ENCODE results near the gene PLAAT2. TPM values are rescaled to one million over a fixed set of nuclear protein-coding genes. Genes with fewer than 3 reads are reported as not detected.

The PLAAT2 gene
- total RNA-seq: 2.9 TPM
- long read RNA-seq, partial matches to known transcripts: 0 of 1 reads
- long read RNA-seq, other reads (novel, unspliced or antisense): 1 of 1 reads

DNA sequence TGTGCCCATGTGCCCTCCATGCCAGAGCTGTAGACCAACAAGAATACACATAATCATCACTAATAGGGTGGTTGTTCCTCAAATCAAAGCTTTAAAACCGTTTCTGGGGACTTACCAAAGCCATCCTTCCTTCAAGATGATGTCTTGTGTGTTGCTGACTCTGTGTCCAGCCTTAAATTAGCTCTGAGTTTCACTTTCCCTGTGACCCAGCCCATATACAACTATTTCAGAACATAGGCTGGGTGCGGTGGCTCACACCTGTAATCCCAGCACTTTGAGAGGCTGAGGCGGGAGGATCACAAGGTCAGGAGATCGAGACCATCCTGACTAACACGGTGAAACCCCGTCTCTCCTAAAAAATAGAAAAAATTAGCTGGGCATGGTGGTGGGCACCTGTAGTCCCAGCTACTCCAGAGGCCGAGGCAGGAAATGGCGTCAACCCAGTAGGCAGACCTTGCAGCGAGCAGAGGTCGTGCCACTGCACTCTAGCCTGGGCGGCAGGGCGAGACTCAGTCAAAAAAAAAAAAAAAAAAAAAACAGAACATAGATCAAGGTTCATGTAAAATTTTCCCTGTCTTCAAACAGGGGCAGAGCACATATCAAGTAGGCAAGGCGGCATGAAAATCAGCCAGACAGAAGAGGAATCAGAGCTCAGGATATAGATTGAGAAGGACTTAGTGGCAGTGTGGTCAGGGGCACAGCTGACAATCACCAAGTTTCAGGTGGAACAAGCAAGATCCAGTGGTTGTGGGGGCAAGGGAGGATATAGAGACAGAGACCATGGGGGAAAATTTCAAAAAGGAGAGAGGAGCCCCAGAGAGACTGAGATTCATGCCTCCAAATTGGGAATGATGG lies at the start of gene PLAAT2:
TSS of gene PLAAT2 (minus strand) at position 179 of the 855 bp plus-strand sequence. CDS start at position 124, 55 bp downstream.
- Histone ChIP-seq H3K27me3 (ENCODE audit: low read depth) (no peaks in the 10 kb centered on the region), H3K27ac (peak within 1 kb of the TSS; percentile 76), H3K9me3 (no peaks in the 10 kb centered on the region), H3K36me3 (no peaks in the 10 kb centered on the region), H3K4me1 (peaks cover 42% of the 10 kb centered on the region), H3K4me3 (no peak within 1 kb of the TSS)
- DNase-seq: no peak
- no peak for ATAC-seq
- TF ChIP-seq, protein P1, sequence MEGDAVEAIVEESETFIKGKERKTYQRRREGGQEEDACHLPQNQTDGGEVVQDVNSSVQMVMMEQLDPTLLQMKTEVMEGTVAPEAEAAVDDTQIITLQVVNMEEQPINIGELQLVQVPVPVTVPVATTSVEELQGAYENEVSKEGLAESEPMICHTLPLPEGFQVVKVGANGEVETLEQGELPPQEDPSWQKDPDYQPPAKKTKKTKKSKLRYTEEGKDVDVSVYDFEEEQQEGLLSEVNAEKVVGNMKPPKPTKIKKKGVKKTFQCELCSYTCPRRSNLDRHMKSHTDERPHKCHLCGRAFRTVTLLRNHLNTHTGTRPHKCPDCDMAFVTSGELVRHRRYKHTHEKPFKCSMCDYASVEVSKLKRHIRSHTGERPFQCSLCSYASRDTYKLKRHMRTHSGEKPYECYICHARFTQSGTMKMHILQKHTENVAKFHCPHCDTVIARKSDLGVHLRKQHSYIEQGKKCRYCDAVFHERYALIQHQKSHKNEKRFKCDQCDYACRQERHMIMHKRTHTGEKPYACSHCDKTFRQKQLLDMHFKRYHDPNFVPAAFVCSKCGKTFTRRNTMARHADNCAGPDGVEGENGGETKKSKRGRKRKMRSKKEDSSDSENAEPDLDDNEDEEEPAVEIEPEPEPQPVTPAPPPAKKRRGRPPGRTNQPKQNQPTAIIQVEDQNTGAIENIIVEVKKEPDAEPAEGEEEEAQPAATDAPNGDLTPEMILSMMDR (IDR thresholded peaks at IDR 0.05): no peak
- intact Hi-C loops (cut with DNase I): no loop called here

DNA sequence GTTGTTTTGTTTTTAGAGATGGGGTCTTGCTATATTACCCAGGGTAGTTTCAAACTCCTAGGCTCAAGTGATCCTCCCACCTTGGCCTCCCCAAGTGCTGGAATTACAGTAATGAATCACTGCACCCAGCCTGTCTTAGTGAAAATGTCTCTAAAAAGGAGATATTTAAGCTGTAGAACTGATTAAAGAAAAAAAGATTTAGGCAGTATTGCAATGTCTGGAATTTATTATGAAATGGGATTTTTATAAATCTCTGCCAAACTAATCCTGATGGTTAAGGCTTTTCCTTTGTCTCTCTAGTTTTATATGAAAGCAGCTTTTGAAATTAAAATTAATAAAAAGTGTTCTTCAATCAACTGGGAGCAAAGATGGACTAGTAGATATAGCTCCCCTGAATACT lies 49.0 kb upstream of the PLAAT2 start:
- TF ChIP-seq, protein P1 (IDR thresholded peaks at IDR 0.05): no peak
- ATAC-seq (no peak), DNase-seq (no peak)
- Histone ChIP-seq H3K36me3 (peaks cover under 1% of the 10 kb centered on the region), H3K9me3 (no peaks in the 10 kb centered on the region), H3K4me1 (peaks cover 50% of the 10 kb centered on the region), H3K27ac (no peak overlapping the region), H3K27me3 (ENCODE audit: low read depth) (no peaks in the 10 kb centered on the region), H3K4me3 (no peak overlapping the region)
- intact Hi-C loops (cut with DNase I): no loop called here

DNA sequence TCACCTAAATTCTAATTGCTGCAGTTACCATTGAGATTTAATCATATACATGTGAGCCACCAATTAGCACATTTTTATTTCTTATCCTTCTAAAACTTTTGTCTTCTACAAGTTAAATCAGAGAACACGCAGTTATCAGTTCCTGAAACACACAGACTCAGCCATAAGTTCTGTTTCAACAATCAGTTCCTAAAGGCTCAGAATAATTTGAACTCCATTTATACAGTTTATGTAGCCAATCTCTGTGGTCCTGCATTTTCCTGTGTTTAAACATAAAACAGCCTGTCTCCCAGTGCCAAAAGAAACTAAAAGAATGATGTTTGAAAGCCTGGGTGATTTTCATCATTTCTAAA lies 48.2 kb upstream of the PLAAT2 start:
- no peak for ATAC-seq
- TF ChIP-seq, protein P1 (IDR thresholded peaks at IDR 0.05): no peak
- H3K36me3 ChIP-seq: peaks cover 7% of the 10 kb centered on the region
- no peak overlapping the region for H3K4me3 ChIP-seq
- peaks cover 50% of the 10 kb centered on the region for H3K4me1 ChIP-seq
- intact Hi-C loops (cut with DNase I): no loop called here
- no peak for DNase-seq
- H3K27ac ChIP-seq: peak overlapping the region; percentile 41
- H3K27me3 ChIP-seq (ENCODE audit: low read depth): no peaks in the 10 kb centered on the region
- H3K9me3 ChIP-seq: no peaks in the 10 kb centered on the region

DNA sequence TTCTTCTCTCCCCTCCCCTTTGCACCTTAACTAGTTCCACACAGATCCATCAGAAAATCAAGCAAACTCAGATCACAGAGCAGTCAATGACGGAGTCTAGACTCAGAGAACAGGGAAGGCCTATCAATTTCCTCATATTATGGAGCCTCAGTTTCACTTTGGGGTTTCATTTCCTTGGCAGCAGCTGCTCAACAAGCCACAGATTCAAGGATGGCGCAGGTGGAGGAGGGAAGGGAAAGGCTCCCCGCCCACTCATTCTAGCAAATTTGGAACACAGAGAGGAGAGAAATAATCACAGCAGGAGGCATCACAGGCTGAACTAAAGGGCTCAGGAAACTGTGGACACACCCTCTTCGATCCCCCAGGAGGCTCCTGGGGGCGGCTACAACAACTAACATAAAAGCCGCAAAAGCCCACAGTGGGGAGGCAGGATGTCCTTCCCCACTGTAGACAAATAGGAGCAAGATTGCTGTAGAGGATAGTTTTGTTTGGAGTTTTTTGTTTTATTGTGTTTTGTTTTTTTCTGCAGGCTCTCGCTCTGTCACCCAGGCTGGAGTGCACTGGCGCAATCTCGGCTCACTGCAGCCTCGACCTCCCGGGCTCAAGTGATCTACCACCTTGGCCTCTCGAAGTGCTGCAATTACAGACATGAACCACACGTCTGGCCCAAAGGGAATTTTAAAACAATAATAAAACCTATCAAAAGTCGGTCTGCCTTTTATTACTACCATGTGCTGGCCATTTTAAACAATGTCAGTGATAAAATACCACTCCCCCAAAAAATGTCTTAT lies 47.6 kb upstream of the PLAAT2 start:
- Histone ChIP-seq H3K27ac (peak overlapping the region; percentile 41), H3K27me3 (ENCODE audit: low read depth) (no peaks in the 10 kb centered on the region), H3K36me3 (peaks cover 7% of the 10 kb centered on the region), H3K9me3 (no peaks in the 10 kb centered on the region), H3K4me3 (peak overlapping the region; percentile 14), H3K4me1 (peaks cover 50% of the 10 kb centered on the region)
- TF ChIP-seq, protein P1 (IDR thresholded peaks at IDR 0.05): no peak
- no peak for DNase-seq
- intact Hi-C loops (cut with DNase I): no loop called here
- ATAC-seq: no peak

DNA sequence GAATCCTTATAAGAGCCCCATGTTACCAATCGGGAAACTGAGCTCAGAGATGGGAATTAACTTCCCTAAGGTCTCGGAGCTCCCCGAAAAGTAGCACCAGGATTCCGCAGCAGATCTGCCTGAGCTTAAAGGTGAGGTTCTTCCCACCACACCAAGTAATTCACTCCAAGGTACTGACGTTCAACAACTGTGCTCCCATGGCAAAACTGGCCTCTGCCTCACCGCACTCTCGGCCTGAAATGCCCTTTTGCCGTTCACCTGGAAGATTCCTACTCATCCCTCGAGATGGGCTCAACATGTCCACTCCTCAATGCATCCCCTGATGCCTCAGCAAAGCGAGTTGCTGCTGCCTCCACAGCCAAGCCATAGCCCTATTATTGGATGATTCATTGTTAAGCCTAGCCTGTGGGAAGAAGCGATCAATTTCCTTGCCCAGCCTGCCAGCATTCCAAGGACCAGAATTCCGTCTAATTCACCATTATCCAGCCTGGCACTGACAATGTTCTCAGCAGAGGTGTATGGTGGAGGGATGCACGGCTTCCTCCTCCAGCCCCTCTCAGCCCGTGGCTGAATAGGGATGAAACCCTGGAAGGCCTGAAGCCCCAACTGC lies 46.9 kb upstream of the PLAAT2 start:
- Histone ChIP-seq H3K4me3 (no peak overlapping the region), H3K27ac (peak overlapping the region; percentile 41), H3K4me1 (peaks cover 50% of the 10 kb centered on the region), H3K9me3 (no peaks in the 10 kb centered on the region), H3K27me3 (ENCODE audit: low read depth) (no peaks in the 10 kb centered on the region), H3K36me3 (peaks cover 7% of the 10 kb centered on the region)
- intact Hi-C loops (cut with DNase I): no loop called here
- no peak for DNase-seq
- no peak for ATAC-seq
- TF ChIP-seq, protein P1 (IDR thresholded peaks at IDR 0.05): no peak
